GM19467 (cell line): Measurements from ENCODE around the gene MARCHF3.
A peak's percentile ranks its signal among the peaks of the same experiment; 100 is the strongest.

ENCODE experiments used
- ATAC-seq: cut with Tn5 transposase; IDR thresholded peaks from one replicate; pipeline ENCODE4 v1.9.1; 2021; ENCODE audit warnings: mild to moderate bottlenecking, moderate library complexity; ENCODE audit not compliant: unreplicated experiment

MARCHF3 gene

DNA sequence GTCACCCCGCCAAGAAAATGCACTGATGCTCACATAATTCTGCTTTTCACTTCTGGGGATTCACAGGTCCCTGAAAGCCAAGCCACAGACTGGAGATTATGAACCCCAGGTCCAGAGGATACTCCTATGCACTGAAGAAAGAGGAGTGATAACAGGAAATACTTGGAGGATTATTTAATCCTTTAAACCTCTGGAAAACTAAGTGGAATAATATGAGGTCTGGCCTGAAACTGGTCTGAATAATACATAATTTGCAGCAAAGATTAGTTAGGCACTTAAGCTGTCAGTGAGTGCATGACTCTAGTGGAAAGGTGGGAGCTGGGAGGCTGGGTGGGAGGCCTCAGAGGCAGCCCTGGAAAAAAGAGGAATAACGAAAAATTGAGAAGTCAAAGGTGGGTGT is 45.7 kb downstream of the MARCHF3 start:
- ATAC-seq: no peak

DNA sequence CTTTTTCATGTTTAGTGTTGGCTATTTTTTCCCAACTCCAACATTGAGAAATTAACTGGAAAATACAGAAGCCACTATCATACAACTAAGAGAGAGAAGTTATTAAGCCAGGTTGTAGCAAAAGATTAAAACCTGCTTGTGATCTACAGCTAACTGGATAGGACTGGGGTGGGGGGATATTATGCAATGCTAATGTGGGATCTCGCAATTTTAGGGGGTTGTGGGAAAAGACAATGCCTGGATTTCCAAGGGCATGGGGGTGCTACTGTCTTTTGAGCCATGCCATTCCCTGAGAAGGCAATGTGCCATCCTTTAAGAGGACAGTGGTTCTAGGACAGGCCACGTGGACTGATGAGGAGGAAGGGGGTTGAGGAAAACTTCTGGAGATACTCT is 46.5 kb downstream of the MARCHF3 start:
- ATAC-seq: no peak

GRCh38 chr5:126982926-126983873 is 47.2 kb downstream of the MARCHF3 start:
- ATAC-seq: no peak

DNA sequence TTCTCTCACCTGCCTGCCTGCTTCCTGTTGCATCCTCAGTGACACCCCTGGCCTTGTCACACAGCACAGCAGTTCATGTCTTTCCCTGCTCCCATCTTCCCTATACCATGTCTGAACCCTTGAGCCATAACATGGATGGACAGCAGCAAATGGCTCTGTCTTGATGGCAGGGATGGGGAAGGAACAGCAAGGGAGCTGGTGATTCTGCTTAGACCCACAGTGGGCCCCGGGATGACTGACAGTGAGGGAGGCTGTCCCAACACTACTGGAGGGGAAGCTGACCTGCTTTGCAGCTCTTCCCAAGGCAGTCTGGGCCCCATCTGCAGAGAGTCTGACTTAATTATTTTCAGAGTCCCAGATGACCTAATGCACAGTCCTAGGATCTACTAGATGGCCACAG is 48.2 kb downstream of the MARCHF3 start:
- no peak for ATAC-seq

DNA sequence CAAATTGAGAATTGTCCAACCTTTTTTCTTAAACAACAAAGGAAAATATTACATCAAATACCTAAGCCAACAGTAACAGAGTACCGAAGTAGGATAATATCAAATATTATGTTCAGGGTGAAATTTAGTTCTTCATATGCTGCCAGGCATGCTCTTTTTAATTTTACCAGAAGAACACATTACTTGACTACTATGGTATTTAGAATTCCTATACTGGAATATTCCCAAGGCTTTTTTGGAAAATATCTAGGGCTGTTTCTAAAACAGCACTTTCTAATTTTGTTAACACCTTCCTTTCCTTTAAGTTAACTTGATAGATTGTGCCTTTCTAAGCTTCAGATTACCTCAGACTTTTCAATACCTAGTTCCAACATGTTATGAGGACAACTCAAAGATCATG is 48.7 kb downstream of the MARCHF3 start:
- ATAC-seq: no peak

DNA sequence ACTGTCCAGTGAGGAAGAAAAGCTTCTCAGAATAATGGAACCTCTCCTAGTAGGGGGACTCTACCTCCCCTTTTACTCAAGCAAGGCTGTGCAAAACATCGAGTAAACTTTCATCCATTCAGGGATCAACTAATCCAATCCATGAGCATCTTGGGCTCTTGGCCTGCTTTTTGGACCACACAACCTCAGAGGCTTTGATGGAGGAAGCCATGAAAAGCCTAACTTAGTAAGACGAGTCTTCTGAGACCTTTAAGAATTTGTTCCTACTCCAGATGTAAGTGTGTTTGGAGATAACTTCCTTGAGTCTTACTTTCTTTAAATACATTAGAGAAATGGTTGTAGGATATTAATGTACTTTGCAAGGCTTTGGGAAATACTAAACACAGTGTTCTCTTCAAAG is 49.1 kb downstream of the MARCHF3 start:
- ATAC-seq: no peak

DNA sequence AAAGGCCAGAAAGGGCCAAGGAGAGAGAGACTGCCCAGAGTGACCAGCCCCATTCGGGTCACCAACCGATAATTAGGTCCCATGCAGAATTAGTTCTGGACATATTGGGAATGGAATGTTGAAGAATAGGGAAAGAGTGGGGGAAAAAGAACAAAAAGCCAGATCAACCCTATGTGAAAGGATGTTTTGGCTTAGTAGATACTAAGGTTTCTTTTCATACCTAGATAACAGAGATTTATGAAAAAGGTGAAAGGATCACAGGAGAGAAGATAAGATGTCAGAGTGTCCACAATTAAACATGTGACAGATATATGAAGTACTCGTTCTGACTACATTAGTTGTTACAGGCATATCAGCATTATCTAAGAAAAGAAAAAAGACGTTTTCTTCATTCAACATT is 52.1 kb downstream of the MARCHF3 start:
- no peak for ATAC-seq

GRCh38 chr5:126976520-126977172 is 53.7 kb downstream of the MARCHF3 start:
- no peak for ATAC-seq

GRCh38 chr5:126975796-126976195 is 54.6 kb downstream of the MARCHF3 start:
- ATAC-seq: no peak

GRCh38 chr5:126973193-126973592 is 57.2 kb downstream of the MARCHF3 start:
- ATAC-seq: no peak

DNA sequence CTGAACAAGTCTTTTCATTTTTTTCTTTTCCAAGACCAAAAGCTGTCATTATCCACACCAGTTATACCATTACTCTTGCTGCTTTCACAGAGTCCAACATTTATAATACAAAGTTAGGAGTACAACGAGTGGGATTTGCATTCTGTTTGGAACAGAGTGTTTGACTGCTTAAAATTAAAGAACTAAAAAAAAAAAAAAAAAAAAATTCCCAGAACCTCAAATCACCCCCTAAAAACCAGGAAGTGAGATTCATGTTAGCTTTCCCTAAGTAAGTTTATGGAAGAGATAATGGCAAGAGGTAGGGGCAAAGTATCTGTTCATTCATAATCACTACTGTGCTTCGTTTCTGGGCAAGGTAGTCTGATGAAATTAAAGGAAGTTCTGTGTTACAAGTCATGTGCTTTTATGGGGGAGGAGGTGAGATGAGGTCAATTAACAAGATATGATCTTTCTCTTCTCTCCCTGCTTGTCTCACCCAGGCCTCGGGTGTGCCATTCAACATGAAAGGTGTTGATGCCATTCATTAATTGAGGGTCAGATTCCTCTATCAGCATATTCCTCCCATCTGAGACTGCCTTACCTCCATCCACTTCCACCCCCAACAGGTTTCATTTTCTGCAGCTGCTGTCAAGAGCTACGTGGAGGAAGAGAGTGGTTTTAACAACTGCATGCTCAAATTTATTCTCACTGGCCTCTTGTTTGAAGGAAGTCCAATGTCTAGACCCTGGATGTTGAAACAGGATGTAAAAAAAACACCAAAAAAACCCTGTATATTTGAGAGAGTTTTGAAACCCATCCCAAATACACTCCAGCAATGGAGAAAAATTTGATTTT is 58.1 kb downstream of the MARCHF3 start:
- peak; percentile 70 for ATAC-seq

DNA sequence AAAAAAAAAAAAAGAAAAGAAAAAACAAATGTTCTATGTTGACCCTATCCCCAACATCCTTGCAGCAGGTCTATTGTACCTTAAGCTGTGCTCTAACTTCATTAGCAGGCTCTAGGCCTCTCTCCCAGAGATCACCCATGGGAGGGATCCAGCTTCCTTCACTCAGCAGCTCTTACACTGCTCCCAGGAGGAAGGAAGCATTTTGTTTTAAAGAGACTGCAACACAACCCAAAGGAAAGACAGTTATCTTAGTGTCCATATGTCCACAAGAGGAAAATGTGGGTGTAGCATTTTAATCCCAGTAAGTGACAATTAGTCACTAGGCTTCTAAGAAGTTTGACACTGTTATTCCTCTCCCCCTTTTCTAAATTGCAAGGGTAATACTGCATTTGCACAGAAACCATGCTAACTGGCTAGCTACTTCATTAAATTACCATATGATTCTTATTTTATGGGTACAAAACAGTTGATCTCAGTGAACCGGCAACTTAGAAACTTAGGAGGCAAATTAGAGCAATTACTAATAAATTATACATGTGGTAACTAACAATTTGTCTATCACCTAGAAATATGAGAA is 58.8 kb downstream of the MARCHF3 start:
- no peak for ATAC-seq

DNA sequence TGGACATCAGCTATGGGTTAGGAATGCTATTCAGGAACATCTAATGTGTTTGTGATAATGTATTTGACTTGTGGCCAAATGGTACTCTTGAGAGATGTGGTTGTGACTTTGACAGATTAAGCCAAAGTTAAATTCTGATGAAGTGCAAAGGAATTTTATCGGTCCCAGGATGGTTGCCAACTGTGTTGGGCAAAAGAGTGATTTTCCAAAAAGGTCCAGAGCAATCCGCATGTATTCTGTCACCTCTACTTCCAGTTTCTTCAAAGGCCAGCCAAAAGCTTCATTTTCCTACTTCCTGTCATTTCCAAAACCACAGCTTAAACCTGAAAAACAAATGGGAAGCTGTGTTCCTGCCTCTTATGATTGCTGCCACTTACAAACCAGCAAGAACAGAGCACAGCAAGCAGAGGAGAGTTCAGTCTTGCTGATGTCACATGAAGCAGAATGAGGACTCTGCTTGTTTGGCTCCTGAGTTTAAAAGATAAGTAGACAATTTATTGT is 59.8 kb downstream of the MARCHF3 start:
- ATAC-seq: no peak

DNA sequence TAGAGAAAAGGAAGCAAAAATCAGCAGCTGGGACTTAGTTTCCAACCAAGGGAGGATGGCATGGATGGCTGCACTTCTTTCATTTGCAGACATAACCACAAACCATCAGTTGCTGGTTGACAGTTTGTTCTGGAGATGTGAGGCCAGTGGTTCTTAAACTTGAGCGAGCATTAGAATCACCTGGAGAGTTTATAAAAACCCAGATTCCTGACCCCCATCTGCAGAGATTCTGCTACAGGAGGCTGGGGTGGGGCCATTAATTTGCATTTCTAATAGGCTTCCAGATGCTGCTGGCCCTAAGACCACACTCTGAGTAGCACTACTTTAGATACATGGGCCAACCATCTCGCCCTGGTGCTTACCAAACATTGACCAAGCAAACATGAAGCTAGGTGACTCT is 60.8 kb downstream of the MARCHF3 start:
- ATAC-seq: peak; percentile 39

DNA sequence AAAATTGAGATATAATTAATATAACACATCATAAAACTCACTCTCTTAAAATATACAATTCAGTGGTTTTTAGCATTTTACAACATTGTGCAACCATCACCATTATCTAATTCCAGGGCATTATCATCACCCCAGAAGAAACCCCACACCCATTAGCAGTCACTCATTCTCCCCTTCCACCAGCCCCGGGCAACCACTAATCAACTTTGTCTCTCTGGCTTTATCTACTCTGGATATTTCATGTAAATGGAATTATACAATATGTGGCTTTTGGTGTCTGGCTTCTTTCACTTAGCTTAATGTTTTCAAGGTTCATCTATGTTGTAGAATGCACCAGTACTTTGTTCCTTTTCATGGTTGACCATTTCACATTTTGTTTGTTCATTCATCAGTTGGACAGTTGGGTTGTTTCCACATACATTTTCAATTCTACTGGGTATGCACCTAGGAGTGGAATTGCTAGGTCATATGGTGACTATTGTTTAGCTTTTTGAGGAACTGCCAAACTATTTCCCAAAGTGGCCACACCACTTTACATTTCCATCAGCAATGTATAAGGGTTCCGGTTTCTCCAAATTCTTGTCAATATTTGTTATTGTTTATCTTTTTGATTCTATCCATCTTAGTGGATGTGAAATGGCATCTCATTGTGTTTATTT is 62.4 kb downstream of the MARCHF3 start:
- ATAC-seq: no peak

- no peak for ATAC-seq
Observed at GRCh38 chr5:126965487-126965886, 64.9 kb downstream of the MARCHF3 start.

- ATAC-seq: no peak
Observed at GRCh38 chr5:126965061-126965475, 65.3 kb downstream of the MARCHF3 start.

DNA sequence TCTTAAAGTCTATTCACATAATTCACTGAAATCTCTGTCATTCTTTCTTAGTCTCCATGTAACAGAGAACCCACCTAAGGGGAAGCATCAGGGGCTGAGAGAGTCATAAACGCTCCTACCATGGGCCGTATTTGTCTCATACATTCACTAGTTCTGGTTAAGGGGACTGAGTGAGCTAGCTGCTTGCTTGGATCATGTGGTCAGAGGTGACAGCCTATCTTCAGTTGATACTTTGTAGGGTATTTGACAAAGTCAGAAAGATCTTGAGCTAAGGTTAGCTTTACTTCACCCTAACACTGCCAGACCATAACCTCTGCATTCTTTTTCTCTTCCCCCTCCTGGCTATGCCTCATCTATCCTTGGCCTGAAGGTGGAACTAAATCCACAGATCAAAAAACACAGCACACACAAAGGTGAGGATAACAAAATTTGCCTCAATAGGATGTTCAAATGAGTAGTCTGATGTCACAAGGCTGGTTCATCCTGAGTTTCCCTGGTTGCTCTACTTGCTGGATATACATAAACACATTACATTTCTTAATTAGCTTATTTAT is 66.5 kb downstream of the MARCHF3 start:
- no peak for ATAC-seq

GRCh38 chr5:126961702-126962101 is 68.7 kb downstream of the MARCHF3 start:
- peak; percentile 54 for ATAC-seq

DNA sequence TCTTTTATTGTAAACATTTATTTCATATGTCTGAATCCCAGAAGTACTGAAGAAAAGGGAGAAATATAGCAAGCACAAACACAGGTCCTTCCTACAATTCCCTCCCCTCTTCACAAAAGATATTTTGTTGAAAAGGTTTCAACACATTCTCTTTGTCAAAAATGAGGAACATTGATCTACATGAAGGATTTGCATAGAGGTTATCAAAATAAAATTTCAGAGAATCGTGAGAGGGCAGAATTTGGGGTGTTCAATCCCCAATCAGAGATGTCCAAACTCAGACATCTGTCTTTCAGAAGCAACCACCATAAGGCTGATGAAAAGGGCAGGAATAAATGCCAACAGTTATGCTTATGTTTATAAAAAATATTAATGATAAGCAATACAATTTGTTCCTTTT is 69.2 kb downstream of the MARCHF3 start:
- ATAC-seq: no peak
